Endodermal cell (in vitro differentiated cells): ENCODE data around the gene ZNF775. TPM values are rescaled to one million over a fixed set of nuclear protein-coding genes. Genes with fewer than 3 reads are reported as not detected.
A peak's percentile ranks its signal among the peaks of the same experiment; 100 is the strongest.

ENCODE experiments used
- DNase-seq: peaks from one replicate; pipeline ENCODE4 v3.0.0-alpha.2; 2017
- H3K27ac ChIP-seq: 2 replicates; pipeline ENCODE4 v1.5.1; 2013; ENCODE audit warnings: mild to moderate bottlenecking, low read depth, low read length, moderate library complexity
- H3K27me3 ChIP-seq: 2 replicates; pipeline ENCODE4 v1.6.1; 2013; ENCODE audit warnings: mild to moderate bottlenecking, low read length, moderate library complexity; ENCODE audit not compliant: insufficient read depth, control insufficient read depth, poor library complexity, severe bottlenecking
- H3K36me3 ChIP-seq: 2 replicates; pipeline ENCODE4 v1.7.0; 2013; ENCODE audit warnings: mild to moderate bottlenecking, low read length, moderate library complexity; ENCODE audit not compliant: control insufficient read depth, insufficient read depth
- H3K4me1 ChIP-seq: one replicate; pipeline ENCODE4 v1.7.0; 2013; ENCODE audit warnings: low read length; ENCODE audit not compliant: control insufficient read depth, insufficient read depth
- H3K4me3 ChIP-seq: 2 replicates; pipeline ENCODE4 v1.5.1; 2013; ENCODE audit warnings: mild to moderate bottlenecking, low read length, moderate library complexity
- H3K9ac ChIP-seq: 2 replicates; pipeline ENCODE4 v1.6.1; 2013; ENCODE audit warnings: mild to moderate bottlenecking, low read length, moderate library complexity; ENCODE audit not compliant: poor library complexity, severe bottlenecking; ENCODE audit errors: extremely low read depth
- H3K9me3 ChIP-seq: 2 replicates; pipeline ENCODE4 v1.6.1; 2013; ENCODE audit warnings: mild to moderate bottlenecking, low read length, moderate library complexity; ENCODE audit not compliant: control insufficient read depth
- H3K27ac Mint-ChIP-seq: 2 replicates; pipeline ENCODE4 v1.8.0; 2020; ENCODE audit warnings: mixed read lengths
- H3K27me3 Mint-ChIP-seq: 2 replicates; pipeline ENCODE4 v1.8.0; 2021; ENCODE audit warnings: mild to moderate bottlenecking, mixed read lengths; ENCODE audit not compliant: insufficient read depth
- H3K36me3 Mint-ChIP-seq: 2 replicates; pipeline ENCODE4 v1.8.0; 2020; ENCODE audit warnings: low read depth, mixed read lengths
- H3K4me1 Mint-ChIP-seq: 2 replicates; pipeline ENCODE4 v1.8.0; 2020; ENCODE audit warnings: mixed read lengths
- H3K4me3 Mint-ChIP-seq: 2 replicates; pipeline ENCODE4 v1.8.0; 2020; ENCODE audit warnings: mild to moderate bottlenecking, moderate library complexity, mixed read lengths
- H3K9me3 Mint-ChIP-seq: 2 replicates; pipeline ENCODE4 v1.8.0; 2020; ENCODE audit warnings: mild to moderate bottlenecking, mixed read lengths
- CTCF ChIP-seq: fragments of 200-600 bp; sonication (generic); conservative IDR thresholded peaks from 2 replicates; pipeline ENCODE4 v1.5.0; 2021; ENCODE audit warnings: antibody characterized with exemption, mild to moderate bottlenecking
- WGBS, 2 experiments: methylation state at CpG; one replicate each; pipeline versions ENCODE4 v1.1.5 to v1.1.7; 2013; ENCODE audit warnings: missing lambda C conversion rate in 2 of 2, mixed read lengths in 1 of 2; ENCODE audit not compliant: insufficient coverage in 1 of 2, insufficient read length in 1 of 2; 5-methylcytosine and 5-hydroxymethylcytosine counted together
- total RNA-seq, 2 donors: library from RNA; stranded (reverse); fragmentation: NEBNext Ultra II Directional in 1 of 2; extraction: Animal tissue kit (Norgen Biotek cat#: 25700) in 1 of 2; gene quantifications; 2 replicates in 1 of 2; 3 replicates in 1 of 2; pipeline ENCODE4 v1.2.1, GENCODE V29; 2021

Gene ZNF775
- total RNA-seq, 2 donors from 2014 or later, result 10.0 to 11.3 TPM

DNA sequence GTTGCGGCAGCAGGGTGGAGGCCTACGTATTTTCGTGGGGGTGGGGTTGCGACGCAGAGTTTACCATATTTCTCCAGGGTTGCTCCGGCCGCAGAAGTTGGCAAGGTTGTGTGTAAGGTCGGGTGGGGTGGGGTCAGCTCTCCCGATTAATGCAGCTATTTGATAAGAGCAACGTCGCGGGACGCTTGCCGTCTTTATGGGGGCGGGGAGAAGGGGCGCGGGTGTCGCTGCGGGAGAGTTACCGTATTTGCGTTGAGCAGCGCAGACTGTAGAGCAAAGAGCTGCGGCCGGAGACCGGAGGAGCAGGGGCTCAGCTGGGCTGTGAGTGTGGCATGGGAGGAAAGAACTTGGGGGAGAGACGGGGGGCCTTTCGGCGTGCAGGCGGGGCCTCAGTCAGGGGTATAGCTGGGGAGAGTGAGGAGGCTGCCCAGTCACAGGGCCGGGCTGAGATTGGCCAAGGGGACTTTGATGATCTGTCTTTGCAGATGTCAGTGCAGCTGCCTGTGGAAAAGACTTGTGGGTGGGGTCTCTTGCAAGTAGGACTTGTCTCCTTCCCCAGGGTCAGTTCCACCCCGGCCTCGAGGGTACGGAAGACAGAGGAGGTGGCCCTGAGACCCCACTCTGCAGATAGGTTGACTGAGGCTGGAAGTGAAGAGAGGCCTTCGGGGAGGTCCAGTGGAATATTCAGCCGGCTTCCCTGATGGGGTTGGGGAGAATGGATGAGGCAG is 26.6 kb downstream of the ZNF775 start:
- H3K9me3 ChIP-seq, result no peaks in the 10 kb centered on the region
- H3K9me3 Mint-ChIP-seq, result no peaks in the 10 kb centered on the region
- no peaks in the 10 kb centered on the region for H3K36me3 ChIP-seq
- H3K4me1 ChIP-seq, result peaks cover 14% of the 10 kb centered on the region
- H3K4me3 ChIP-seq, result peak overlapping the region; percentile 83
- peak overlapping the region; percentile 12 for H3K9ac ChIP-seq
- peaks cover 1% of the 10 kb centered on the region for H3K27me3 Mint-ChIP-seq
- TF ChIP-seq CTCF, result no peak
- H3K27me3 ChIP-seq, result no peaks in the 10 kb centered on the region
- H3K4me1 Mint-ChIP-seq, result peaks cover 43% of the 10 kb centered on the region
- no peak overlapping the region for H3K27ac ChIP-seq
- peaks cover 3% of the 10 kb centered on the region for H3K36me3 Mint-ChIP-seq
- H3K4me3 Mint-ChIP-seq, result peak overlapping the region; percentile 86
- DNase-seq, result peak; percentile 85
- peak overlapping the region; percentile 89 for H3K27ac Mint-ChIP-seq
- 7 to 9% methylated on average over 13 to 35 of the region's 35 CpGs for WGBS, 2 experiments

DNA sequence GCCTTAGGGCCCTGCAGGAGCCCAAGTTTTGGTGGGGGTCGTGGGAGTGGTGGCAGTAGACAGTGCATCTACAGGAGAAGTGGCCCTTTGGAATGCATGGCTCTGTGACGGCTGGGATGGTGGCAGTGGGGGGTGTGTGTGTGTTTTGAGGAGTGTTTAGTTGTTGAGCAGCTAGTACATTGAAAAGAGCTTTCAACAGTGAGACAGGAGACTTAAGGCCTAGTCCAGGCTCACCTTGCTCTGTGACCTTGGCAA is 27.1 kb downstream of the ZNF775 start:
- Histone ChIP-seq H3K9ac (peak overlapping the region; percentile 12), H3K27ac (no peak overlapping the region), H3K4me3 (peak overlapping the region; percentile 83), H3K27me3 (no peaks in the 10 kb centered on the region), H3K36me3 (no peaks in the 10 kb centered on the region), H3K9me3 (no peaks in the 10 kb centered on the region), H3K4me1 (peaks cover 9% of the 10 kb centered on the region)
- TF ChIP-seq CTCF, result no peak
- peak overlapping the region; percentile 86 for H3K4me3 Mint-ChIP-seq
- H3K9me3 Mint-ChIP-seq, result no peaks in the 10 kb centered on the region
- peaks cover 1% of the 10 kb centered on the region for H3K27me3 Mint-ChIP-seq
- peaks cover 3% of the 10 kb centered on the region for H3K36me3 Mint-ChIP-seq
- peak overlapping the region; percentile 82 for H3K27ac Mint-ChIP-seq
- 17 to 44% methylated on average over 2 of the region's 2 CpGs for WGBS, 2 experiments
- DNase-seq, result peak; percentile 69
- peaks cover 39% of the 10 kb centered on the region for H3K4me1 Mint-ChIP-seq

GRCh38 chr7:150406567-150407421 is 27.7 kb downstream of the ZNF775 start:
- peaks cover 3% of the 10 kb centered on the region for H3K36me3 Mint-ChIP-seq
- 65 to 79% methylated on average over 6 to 10 of the region's 10 CpGs for WGBS, 2 experiments
- H3K27me3 Mint-ChIP-seq, result peaks cover 1% of the 10 kb centered on the region
- TF ChIP-seq CTCF, result no peak
- Histone ChIP-seq H3K9ac (no peak overlapping the region), H3K9me3 (no peaks in the 10 kb centered on the region), H3K27me3 (no peaks in the 10 kb centered on the region), H3K4me3 (peak overlapping the region; percentile 83), H3K27ac (no peak overlapping the region), H3K4me1 (peaks cover 8% of the 10 kb centered on the region), H3K36me3 (no peaks in the 10 kb centered on the region)
- H3K9me3 Mint-ChIP-seq, result no peaks in the 10 kb centered on the region
- no peak for DNase-seq
- H3K4me3 Mint-ChIP-seq, result peak overlapping the region; percentile 86
- H3K4me1 Mint-ChIP-seq, result peaks cover 33% of the 10 kb centered on the region
- H3K27ac Mint-ChIP-seq, result peak overlapping the region; percentile 82
